ENCODE measurements around the gene ETNK2.

- TF ChIP-seq, protein P1, sequence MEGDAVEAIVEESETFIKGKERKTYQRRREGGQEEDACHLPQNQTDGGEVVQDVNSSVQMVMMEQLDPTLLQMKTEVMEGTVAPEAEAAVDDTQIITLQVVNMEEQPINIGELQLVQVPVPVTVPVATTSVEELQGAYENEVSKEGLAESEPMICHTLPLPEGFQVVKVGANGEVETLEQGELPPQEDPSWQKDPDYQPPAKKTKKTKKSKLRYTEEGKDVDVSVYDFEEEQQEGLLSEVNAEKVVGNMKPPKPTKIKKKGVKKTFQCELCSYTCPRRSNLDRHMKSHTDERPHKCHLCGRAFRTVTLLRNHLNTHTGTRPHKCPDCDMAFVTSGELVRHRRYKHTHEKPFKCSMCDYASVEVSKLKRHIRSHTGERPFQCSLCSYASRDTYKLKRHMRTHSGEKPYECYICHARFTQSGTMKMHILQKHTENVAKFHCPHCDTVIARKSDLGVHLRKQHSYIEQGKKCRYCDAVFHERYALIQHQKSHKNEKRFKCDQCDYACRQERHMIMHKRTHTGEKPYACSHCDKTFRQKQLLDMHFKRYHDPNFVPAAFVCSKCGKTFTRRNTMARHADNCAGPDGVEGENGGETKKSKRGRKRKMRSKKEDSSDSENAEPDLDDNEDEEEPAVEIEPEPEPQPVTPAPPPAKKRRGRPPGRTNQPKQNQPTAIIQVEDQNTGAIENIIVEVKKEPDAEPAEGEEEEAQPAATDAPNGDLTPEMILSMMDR (IDR thresholded peaks at IDR 0.05), result no peak
- no peak for TF ChIP-seq ESRRA (IDR thresholded peaks at IDR 0.05; ENCODE audit: borderline replicate concordance, low read length)
- no peak for TF ChIP-seq POLR2A (IDR thresholded peaks at IDR 0.05; ENCODE audit: low read length)
- no peak for TF ChIP-seq JUNB (IDR thresholded peaks at IDR 0.05)
- no peak for TF ChIP-seq POLR2AphosphoS2 (conservative IDR thresholded peaks at IDR 0.05; ENCODE audit: low read length)
- TF ChIP-seq, protein P2, sequence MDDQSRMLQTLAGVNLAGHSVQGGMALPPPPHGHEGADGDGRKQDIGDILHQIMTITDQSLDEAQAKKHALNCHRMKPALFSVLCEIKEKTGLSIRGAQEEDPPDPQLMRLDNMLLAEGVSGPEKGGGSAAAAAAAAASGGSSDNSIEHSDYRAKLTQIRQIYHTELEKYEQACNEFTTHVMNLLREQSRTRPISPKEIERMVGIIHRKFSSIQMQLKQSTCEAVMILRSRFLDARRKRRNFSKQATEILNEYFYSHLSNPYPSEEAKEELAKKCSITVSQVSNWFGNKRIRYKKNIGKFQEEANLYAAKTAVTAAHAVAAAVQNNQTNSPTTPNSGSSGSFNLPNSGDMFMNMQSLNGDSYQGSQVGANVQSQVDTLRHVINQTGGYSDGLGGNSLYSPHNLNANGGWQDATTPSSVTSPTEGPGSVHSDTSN (IDR thresholded peaks at IDR 0.05), result no peak
- TF ChIP-seq CHD2 (IDR thresholded peaks at IDR 0.05; ENCODE audit: low read length, partially characterized antibody), result no peak
- no peak for TF ChIP-seq PHF8 (IDR thresholded peaks at IDR 0.05; ENCODE audit: borderline replicate concordance, low read depth)
Measured at GRCh38 chr1:204124639-204125038, 27.2 kb downstream of the ETNK2 start.

Data from A549 (cell line).